Mesenchymal stem cell (in vitro differentiated cells and primary cell): ENCODE measurements around the gene TNFRSF14.

Experiments
- DNase-seq: peaks from one replicate; pipeline ENCODE4 v3.0.0-alpha.2; 2013
- H2AFZ ChIP-seq: one replicate; pipeline ENCODE4 v1.6.1; 2013; ENCODE audit warnings: low read depth, mild to moderate bottlenecking, control low read depth, inconsistent platforms, low read length, moderate library complexity
- H2AK5ac ChIP-seq: 2 replicates; pipeline ENCODE4 v1.6.1; 2013; ENCODE audit warnings: low read length, moderate library complexity, mild to moderate bottlenecking, inconsistent platforms; ENCODE audit not compliant: severe bottlenecking
- H2BK120ac ChIP-seq: one replicate; pipeline ENCODE4 v1.6.1; 2013; ENCODE audit warnings: low read depth, mild to moderate bottlenecking, inconsistent platforms, low read length, moderate library complexity
- H2BK12ac ChIP-seq, 2 experiments: one replicate each; pipeline ENCODE4 v1.6.1; 2013; ENCODE audit warnings: inconsistent platforms in 2 of 2, low read length in 2 of 2, mild to moderate bottlenecking in 2 of 2, moderate library complexity in 2 of 2, control low read depth in 1 of 2
- H2BK15ac ChIP-seq: one replicate; pipeline ENCODE4 v1.6.1; 2013; ENCODE audit warnings: mild to moderate bottlenecking, low read depth, inconsistent platforms; ENCODE audit not compliant: poor library complexity, severe bottlenecking
- H2BK5ac ChIP-seq: 2 replicates; pipeline ENCODE4 v1.6.1; 2013; ENCODE audit warnings: low read depth, mild to moderate bottlenecking, low read length, control low read depth, inconsistent platforms; ENCODE audit not compliant: poor library complexity, severe bottlenecking
- H3K14ac ChIP-seq, 2 experiments: one replicate each; pipeline ENCODE4 v1.6.1; 2013; ENCODE audit warnings: inconsistent platforms in 2 of 2, low read length in 2 of 2, control low read depth in 1 of 2, mild to moderate bottlenecking in 1 of 2, moderate library complexity in 1 of 2
- H3K18ac ChIP-seq, 2 experiments: one replicate each; pipeline ENCODE4 v1.6.1; 2013; ENCODE audit warnings: inconsistent platforms in 2 of 2, low read length in 2 of 2, control low read depth in 1 of 2, low read depth in 1 of 2, mild to moderate bottlenecking in 1 of 2
- H3K23ac ChIP-seq, 2 experiments: one replicate each; pipeline ENCODE4 v1.6.1; 2013; ENCODE audit warnings: inconsistent platforms in 2 of 2, low read length in 2 of 2, mild to moderate bottlenecking in 2 of 2, moderate library complexity in 2 of 2, control low read depth in 1 of 2
- H3K27ac ChIP-seq: 2 replicates; pipeline ENCODE4 v1.5.1; 2013; ENCODE audit warnings: mild to moderate bottlenecking, moderate library complexity, low read length, control low read depth, inconsistent platforms; ENCODE audit not compliant: poor library complexity, severe bottlenecking
- H3K27me3 ChIP-seq, 2 experiments: 2 replicates each; pipeline versions ENCODE4 v1.6.1 to v1.7.0; 2013; ENCODE audit warnings: low read length in 2 of 2, mild to moderate bottlenecking in 2 of 2, moderate library complexity in 2 of 2, control low read depth in 1 of 2, inconsistent platforms in 1 of 2; ENCODE audit not compliant: control insufficient read depth in 1 of 2, insufficient read depth in 1 of 2
- H3K36me3 ChIP-seq, 2 experiments: 2 replicates each; pipeline versions ENCODE4 v1.6.1 to v1.7.0; 2013; ENCODE audit warnings: low read length in 2 of 2, control low read depth in 1 of 2, inconsistent platforms in 1 of 2, low read depth in 1 of 2, mild to moderate bottlenecking in 1 of 2; ENCODE audit not compliant: insufficient read depth in 2 of 2, control insufficient read depth in 1 of 2
- H3K4ac ChIP-seq, 2 experiments: one replicate each; pipeline ENCODE4 v1.6.1; 2013; ENCODE audit warnings: inconsistent platforms in 2 of 2, low read length in 2 of 2, mild to moderate bottlenecking in 2 of 2, moderate library complexity in 2 of 2, control low read depth in 1 of 2, low read depth in 1 of 2
- H3K4me1 ChIP-seq: 2 replicates; pipeline ENCODE4 v1.6.1; 2013; ENCODE audit warnings: low read depth, low read length, control low read depth; ENCODE audit not compliant: control insufficient read depth, insufficient read depth
- H3K4me2 ChIP-seq: 2 replicates; pipeline ENCODE4 v1.6.1; 2013; ENCODE audit warnings: low read length, mild to moderate bottlenecking, inconsistent platforms; ENCODE audit not compliant: poor library complexity, severe bottlenecking
- H3K4me3 ChIP-seq, 2 experiments: 2 replicates each; pipeline versions ENCODE4 v1.5.1 to v1.7.0; 2013; ENCODE audit warnings: low read length in 2 of 2, mild to moderate bottlenecking in 2 of 2, control low read depth in 1 of 2, low read depth in 1 of 2; ENCODE audit not compliant: insufficient read depth in 1 of 2
- H3K79me1 ChIP-seq: replicated peaks from 2 replicates; pipeline ENCODE4 v1.6.1; 2013; ENCODE audit warnings: mild to moderate bottlenecking, control low read depth, low read length, inconsistent platforms; ENCODE audit not compliant: poor library complexity, severe bottlenecking
- H3K9ac ChIP-seq: 2 replicates; pipeline ENCODE4 v1.7.0; 2013; ENCODE audit warnings: mild to moderate bottlenecking, low read length, moderate library complexity
- H3K9me3 ChIP-seq: 2 replicates; pipeline ENCODE4 v1.7.0; 2013; ENCODE audit warnings: mild to moderate bottlenecking, low read length; ENCODE audit not compliant: control insufficient read depth
- H4K8ac ChIP-seq: one replicate; pipeline ENCODE4 v1.6.1; 2013; ENCODE audit warnings: inconsistent platforms, mild to moderate bottlenecking, low read length, moderate library complexity
- H4K91ac ChIP-seq: one replicate; pipeline ENCODE4 v1.6.1; 2013; ENCODE audit warnings: mild to moderate bottlenecking, low read length, inconsistent platforms
- WGBS: methylation state at CpG from one replicate; pipeline ENCODE4 v1.1.7; 2013; ENCODE audit warnings: mixed read lengths; 5-methylcytosine and 5-hydroxymethylcytosine counted together

TNFRSF14 gene

GRCh38 chr1:2516946-2517345, 39.2 kb upstream of the TNFRSF14 start:
- H3K4me1 ChIP-seq: peaks cover 1% of the 10 kb centered on the region
- H2AFZ ChIP-seq: no peak overlapping the region
- H2AK5ac ChIP-seq: no peak overlapping the region
- peaks cover 56% of the 10 kb centered on the region for H3K79me1 ChIP-seq
- H3K9ac ChIP-seq: no peak overlapping the region
- no peak overlapping the region for H3K14ac ChIP-seq
- H2BK12ac ChIP-seq: no peak overlapping the region
- H2BK15ac ChIP-seq: no peak overlapping the region
- H2BK5ac ChIP-seq: no peak overlapping the region
- no peak overlapping the region for H4K8ac ChIP-seq
- no peak overlapping the region for H3K4me2 ChIP-seq
- DNase-seq: no peak
- no peaks in the 10 kb centered on the region for H3K27me3 ChIP-seq
- H3K23ac ChIP-seq: no peak overlapping the region
- H3K18ac ChIP-seq: no peak overlapping the region
- H2BK120ac ChIP-seq: no peak overlapping the region
- no peak overlapping the region for H4K91ac ChIP-seq
- no peak overlapping the region for H3K4me3 ChIP-seq
- 96% methylated on average over 14 of the region's 14 CpGs for WGBS
- H3K4ac ChIP-seq: no peak overlapping the region
- no peak overlapping the region for H3K27ac ChIP-seq
- peaks cover 78 to 98% of the 10 kb centered on the region in 2 experiments for H3K36me3 ChIP-seq
- no peaks in the 10 kb centered on the region for H3K9me3 ChIP-seq

- peaks cover 55% of the 10 kb centered on the region for H3K79me1 ChIP-seq
Observed at GRCh38 chr1:2517966-2518365, 38.2 kb upstream of the TNFRSF14 start.

GRCh38 chr1:2518528-2518927, 37.6 kb upstream of the TNFRSF14 start:
- Histone ChIP-seq H3K9ac (no peak overlapping the region), H2BK12ac (no peak overlapping the region), H3K27ac (no peak overlapping the region), H3K4me3 (no peak overlapping the region), H3K36me3 (peaks cover 64 to 87% of the 10 kb centered on the region in 2 experiments), H4K91ac (no peak overlapping the region), H2BK120ac (no peak overlapping the region), H2AFZ (no peak overlapping the region), H3K4me2 (no peak overlapping the region), H3K27me3 (no peaks in the 10 kb centered on the region), H2BK15ac (no peak overlapping the region), H3K4me1 (peaks cover 5% of the 10 kb centered on the region), H3K9me3 (no peaks in the 10 kb centered on the region), H3K79me1 (peaks cover 50% of the 10 kb centered on the region), H2AK5ac (no peak overlapping the region), H3K18ac (no peak overlapping the region), H4K8ac (no peak overlapping the region), H2BK5ac (no peak overlapping the region), H3K23ac (no peak overlapping the region), H3K4ac (no peak overlapping the region), H3K14ac (no peak overlapping the region)
- no peak for DNase-seq
- 97% methylated on average over 26 of the region's 26 CpGs for WGBS

More at GRCh38 chr1:2517966-2518365, 38.2 kb upstream of the TNFRSF14 start:
- Histone ChIP-seq H3K36me3 (peaks cover 70 to 92% of the 10 kb centered on the region in 2 experiments), H3K27ac (no peak overlapping the region), H3K27me3 (no peaks in the 10 kb centered on the region), H3K4me3 (no peak overlapping the region), H3K4ac (no peak overlapping the region), H3K14ac (no peak overlapping the region), H2BK120ac (no peak overlapping the region), H2BK15ac (no peak overlapping the region), H3K4me2 (no peak overlapping the region), H2AFZ (no peak overlapping the region), H3K23ac (no peak overlapping the region), H3K9ac (no peak overlapping the region), H2BK12ac (no peak overlapping the region), H4K91ac (no peak overlapping the region), H3K9me3 (no peaks in the 10 kb centered on the region), H2AK5ac (no peak overlapping the region), H2BK5ac (no peak overlapping the region), H3K4me1 (peaks cover 1% of the 10 kb centered on the region), H3K18ac (no peak overlapping the region), H4K8ac (no peak overlapping the region)
- DNase-seq: no peak
- 98% methylated on average over 16 of the region's 17 CpGs for WGBS

- peaks cover 58 to 86% of the 10 kb centered on the region in 2 experiments for H3K36me3 ChIP-seq
- H3K4me3 ChIP-seq: no peak overlapping the region
- H3K4me1 ChIP-seq: peaks cover 11% of the 10 kb centered on the region
- H2BK15ac ChIP-seq: no peak overlapping the region
- no peak overlapping the region for H2BK5ac ChIP-seq
- no peak overlapping the region for H2AK5ac ChIP-seq
- no peak overlapping the region for H3K23ac ChIP-seq
- H3K4me2 ChIP-seq: no peak overlapping the region
- peaks cover 50% of the 10 kb centered on the region for H3K79me1 ChIP-seq
- H2AFZ ChIP-seq: no peak overlapping the region
- H3K14ac ChIP-seq: no peak overlapping the region
- H2BK12ac ChIP-seq: no peak overlapping the region
- WGBS: 93% methylated on average over 22 of the region's 25 CpGs
- no peak overlapping the region for H3K27ac ChIP-seq
- H3K4ac ChIP-seq: no peak overlapping the region
- no peak for DNase-seq
- no peak overlapping the region for H3K18ac ChIP-seq
- no peak overlapping the region for H3K9ac ChIP-seq
- no peak overlapping the region for H2BK120ac ChIP-seq
- H3K9me3 ChIP-seq: no peaks in the 10 kb centered on the region
- H4K91ac ChIP-seq: no peak overlapping the region
- H3K27me3 ChIP-seq: no peaks in the 10 kb centered on the region
- H4K8ac ChIP-seq: no peak overlapping the region
Observed at GRCh38 chr1:2519029-2519685, 37.0 kb upstream of the TNFRSF14 start.
